GM19467 (cell line): ENCODE measurements around the gene NXPE1.
"Not testable (repeated sequence)": the region's sequence is repeated elsewhere in the genome, so short reads cannot be mapped to it uniquely, and the experiment has no call there.

ENCODE experiments used
- ATAC-seq: cut with Tn5 transposase; IDR thresholded peaks from one replicate; pipeline ENCODE4 v1.9.1; 2021; ENCODE audit warnings: mild to moderate bottlenecking, moderate library complexity; ENCODE audit not compliant: unreplicated experiment

Gene NXPE1

DNA sequence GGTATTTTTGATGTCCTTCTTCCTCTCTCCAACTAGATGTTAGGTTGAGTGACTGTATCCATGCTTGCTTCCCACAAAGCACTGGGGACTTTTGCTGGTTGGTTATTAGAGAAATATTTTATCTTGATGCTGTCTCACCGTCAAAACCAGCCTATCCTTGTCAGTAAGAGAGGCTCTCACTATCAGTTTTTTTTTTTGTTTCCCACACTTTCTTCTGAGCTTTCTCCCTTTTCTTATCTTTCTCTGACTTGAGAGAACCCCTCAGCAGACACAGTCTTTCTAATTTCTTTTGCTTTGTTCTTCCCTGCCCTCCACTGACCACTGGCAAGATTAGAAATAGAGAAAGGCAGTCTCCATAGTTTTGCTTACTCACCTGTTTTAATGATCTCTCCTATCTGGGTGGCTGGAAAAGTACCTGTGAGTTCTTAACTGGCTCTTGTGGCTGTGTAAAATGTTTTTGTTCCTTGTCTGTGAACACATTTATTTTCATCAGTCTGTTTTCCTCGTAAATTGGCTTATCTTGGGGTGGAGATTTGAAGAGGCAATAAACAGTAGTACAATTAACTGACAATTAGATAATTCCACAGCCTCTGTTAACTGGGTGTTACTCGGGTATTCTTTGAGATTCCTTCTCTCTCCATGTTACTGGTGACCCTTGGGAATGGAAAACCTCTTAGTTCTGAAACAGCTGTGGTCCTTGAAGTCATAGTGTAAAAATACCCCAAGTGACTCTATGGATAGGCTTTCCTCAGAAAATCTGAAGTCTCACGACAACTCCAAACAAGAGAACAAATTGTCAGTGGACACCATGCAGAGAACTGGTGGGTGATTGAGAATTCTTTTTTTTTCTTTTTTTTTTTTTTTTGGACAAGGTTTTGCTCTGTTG, at the start of gene NXPE1:
Gene NXPE1 (minus strand): TSS at position 457 of the 886 bp plus-strand sequence. CDS start 8,680 bp downstream, outside the sequence.
- ATAC-seq = no peak

DNA sequence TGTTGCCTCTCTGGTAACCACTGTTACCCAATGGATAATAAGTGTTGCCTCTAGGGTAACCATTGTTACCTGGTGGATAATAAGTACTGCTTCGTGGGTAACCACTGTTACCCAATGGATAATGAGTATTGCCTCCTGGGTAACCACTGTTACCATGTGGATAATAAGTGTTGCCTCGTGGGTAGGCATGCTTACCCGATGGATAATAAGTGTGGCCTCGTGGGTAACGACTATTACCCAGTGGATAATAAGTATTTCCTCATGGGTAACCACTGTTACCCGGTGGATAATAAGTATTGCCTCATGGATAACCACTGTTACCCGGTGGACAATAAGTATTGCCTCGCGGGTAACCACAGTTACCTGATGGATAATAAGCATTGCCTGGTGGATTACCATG, 49.7 kb upstream of the NXPE1 start:
- no peak for ATAC-seq

DNA sequence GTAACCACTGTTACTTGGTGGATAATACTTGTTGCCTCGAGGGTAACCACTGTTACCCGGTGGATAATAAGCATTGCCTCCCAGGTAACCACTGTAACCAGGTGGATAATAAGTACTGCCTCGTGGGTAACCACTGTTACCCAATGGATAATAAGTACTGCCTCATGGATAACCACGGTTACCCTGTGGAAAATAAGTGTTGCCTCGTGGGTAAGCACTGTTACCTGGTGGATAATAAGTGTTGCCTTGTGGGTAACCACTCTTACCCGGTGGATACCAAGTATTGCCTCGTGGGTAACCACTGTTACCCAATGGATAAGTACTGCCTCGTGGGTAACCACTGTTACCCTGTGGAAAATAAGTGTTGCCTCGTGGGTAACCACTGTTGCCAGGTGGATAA, 48.9 kb upstream of the NXPE1 start:
- not testable (repeated sequence) for ATAC-seq

DNA sequence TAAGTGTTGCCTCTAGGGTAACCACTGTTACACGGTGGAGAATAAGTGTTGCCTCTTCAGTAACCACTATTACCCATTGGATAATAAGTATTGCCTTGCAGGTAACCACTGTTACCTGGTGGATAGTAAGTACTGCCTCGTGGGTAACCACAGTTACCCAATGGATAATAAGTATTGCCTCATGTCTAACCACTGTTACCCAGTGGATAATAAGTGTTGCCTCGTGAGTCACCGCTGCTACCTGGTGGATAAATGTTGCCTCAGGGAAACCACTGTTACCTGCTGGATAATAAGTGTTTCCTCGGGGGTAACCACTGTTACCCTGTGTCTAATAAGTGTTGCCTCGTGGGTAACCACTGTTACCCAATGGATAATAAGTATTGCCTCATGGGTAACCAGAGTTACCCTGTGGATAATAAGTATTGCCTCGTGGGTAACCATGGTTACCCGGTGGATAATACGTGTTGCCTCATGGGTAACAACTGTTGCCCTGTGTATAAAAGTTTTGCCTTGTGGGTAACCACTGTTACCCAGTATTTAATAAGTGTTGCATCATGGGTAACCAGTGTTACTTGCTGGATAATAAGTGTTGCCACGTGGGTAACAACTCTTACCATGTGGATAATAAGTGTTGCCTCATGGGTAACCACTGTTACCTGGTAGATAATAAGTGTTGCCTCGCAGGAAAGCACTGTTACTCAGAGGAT, 48.2 kb upstream of the NXPE1 start:
- no peak for ATAC-seq

DNA sequence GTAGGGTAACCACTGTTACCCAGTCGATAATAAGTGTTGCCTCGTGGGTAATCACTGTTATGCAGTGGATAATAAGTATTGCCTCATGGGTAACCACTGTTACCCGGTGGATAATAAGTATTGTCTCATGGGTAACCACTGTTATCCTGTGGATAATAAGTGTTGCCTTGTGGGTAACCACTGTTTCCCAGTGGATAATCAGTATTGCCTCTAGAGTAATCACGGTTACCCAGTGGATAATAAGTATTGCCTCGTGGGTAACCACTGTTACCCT, 47.1 kb upstream of the NXPE1 start:
- ATAC-seq = not testable (repeated sequence)

DNA sequence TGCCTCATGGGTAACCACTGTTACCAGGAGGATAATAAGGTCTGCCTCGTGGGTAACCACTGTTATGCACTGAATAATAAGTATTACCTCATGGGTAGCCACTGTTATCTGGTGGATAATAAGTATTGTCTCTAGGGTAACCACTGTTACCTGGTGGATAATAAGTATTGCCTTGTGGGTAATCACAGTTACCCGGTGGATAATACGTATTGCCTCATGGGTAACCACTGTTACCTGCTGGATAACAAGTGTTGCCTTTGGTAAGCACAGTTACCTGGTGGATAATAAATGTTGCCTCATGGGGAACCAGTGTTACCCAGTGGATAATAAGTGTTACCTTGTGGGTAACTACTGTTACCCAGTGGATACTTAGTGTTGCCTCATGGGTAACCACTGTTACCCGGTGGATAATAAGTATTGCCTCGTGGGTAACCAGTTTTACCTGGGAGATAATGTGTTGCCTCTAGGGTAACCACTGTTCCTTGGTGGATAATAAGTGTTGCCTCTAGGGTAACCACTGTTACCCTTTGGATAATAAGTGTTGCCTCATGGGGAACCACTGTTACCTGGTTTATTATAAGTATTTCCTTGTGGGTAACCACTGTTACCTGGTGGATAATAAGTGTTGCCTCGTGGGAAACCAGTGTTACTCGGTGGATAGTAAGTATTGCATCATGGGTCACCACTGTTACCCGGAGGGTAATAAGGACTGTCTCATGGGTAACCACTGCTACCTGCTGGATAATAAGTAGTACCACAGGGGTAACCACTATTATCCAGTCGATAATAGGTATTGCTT, 46.5 kb upstream of the NXPE1 start:
- no peak for ATAC-seq

DNA sequence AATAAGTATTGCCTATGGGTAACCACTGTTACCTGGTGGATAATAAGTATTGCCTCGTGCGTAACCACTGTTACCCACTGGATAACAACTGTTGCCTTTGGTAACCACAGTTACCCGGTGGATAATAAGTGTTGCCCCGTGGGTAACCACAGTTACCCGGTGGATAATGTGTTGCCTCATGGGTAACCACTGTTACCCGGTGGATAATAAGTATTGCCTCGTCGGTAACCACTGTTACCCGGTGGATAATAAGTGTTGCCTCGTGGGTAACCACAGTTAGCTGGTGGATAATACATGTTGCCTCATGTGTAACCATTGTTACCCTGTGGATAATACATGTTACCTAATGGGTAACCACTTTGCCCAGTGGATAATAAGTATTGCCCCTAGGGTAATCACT, 45.7 kb upstream of the NXPE1 start:
- no peak for ATAC-seq

DNA sequence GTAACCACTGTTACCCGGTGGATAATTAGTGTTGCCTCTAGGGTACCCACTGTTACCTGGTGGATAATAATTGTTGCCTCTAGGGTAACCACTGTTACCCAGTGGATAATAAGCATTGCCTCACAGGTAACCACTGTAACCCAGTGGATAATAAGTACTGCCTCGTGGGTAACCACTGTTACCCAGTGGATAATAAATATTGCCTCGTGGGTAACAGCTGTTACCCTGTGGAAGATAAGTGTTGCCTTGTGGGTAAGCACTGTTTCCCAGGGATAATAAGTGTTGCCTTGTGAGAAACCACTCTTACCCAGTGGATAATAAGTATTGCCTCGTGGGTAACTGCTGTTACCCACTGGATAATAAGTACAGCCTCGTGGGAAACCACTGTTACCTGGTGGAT, 45.2 kb upstream of the NXPE1 start:
- ATAC-seq = no peak

DNA sequence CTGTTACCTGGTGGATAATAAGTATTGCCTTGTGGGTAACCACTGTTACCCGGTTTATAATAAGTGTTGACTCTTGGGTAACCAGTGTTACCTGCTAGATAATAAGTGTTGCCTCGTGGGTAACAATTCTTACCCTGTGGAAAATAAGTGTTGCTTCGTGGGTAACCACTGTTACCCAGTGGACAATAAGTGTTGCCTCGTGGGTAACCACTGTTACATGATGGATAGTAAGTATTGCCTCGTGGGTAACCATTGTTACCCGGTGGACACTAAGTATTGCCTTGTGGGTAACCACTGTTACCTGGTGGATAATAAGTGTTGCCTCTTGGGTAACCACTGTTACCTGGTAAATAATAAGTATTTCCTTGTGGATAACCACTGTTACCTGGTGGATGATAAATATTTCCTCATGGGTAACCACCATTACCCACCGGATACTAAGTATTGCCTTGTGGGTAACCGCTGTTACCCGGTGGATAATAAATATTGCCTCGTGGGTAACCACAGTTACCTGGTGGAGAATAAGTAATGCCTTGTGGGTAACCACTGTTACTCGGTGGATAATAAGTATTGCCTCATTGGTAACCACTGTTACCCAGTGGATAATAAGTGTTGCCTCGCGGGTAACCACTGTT, 44.6 kb upstream of the NXPE1 start:
- ATAC-seq = no peak

DNA sequence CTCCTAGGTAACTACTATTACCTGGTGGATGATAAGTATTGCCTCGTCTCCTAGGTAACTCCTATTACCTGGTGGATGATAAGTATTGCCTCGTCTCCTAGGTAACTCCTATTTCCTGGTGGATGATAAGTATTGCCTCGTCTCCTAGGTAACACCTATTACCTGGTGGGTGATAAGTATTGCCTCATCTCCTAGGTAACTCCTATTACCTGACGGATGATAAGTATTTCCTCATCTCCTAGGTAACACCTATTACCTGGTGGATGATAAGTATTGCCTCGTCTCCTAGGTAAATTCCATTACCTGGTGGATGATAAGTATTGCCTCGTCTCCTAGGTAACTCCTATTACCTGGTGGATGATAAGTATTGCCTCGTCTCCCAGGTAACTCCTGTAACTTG, 43.5 kb upstream of the NXPE1 start:
- not testable (repeated sequence) for ATAC-seq

DNA sequence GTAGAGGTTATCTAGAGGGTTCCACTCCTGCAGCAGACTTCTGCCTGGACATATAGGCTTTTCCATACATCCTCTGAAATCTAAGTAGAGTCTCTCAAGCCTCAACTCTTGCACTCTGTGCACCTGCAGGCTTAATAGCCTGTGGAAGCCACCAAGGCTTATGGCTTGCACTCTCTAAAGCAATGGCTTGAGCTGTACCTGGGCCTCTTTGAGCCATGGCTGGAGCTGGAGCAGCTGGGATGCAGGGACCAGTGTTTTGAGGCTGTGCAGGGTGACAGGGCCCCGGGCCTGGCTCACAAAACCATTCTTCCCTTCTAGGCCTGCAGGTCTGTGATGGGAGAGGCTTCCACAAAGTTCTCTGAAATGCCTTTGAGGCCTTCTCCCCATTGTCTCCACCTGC, 38.8 kb upstream of the NXPE1 start:
- ATAC-seq = no peak

DNA sequence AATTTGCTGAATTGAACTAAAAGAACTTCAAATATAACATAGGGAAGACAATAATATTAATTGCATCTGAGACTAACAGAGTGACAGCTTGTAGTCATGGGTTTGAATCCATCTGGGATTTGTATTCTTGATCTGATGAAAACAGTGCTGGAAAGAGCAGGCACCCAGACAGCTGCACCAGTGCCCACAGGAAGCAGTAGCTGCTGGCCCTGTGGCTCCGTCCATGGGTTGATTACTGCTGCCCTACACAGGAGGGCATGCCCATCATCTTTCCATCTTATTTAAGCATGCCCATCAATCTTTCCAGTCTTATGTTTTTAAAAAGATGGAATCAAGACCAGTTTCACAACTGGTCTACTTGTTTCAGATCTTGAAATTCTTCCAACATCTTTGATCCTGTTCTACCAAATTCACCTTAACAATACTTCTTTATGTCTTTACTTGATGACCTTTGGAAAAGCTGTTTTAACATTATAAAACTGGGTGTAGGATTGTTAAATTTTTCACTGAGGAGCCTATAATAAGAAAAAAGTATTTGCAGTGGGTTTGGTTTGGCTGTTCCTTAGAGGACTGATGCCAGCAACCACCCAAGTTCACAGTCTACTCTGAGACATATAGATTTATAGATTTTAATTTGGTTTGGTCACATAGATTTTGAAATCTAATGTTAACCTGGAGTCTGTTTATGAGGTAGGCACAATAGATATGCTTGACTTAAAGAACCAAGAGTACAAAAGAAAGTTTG, 36.7 kb upstream of the NXPE1 start:
- ATAC-seq = no peak

DNA sequence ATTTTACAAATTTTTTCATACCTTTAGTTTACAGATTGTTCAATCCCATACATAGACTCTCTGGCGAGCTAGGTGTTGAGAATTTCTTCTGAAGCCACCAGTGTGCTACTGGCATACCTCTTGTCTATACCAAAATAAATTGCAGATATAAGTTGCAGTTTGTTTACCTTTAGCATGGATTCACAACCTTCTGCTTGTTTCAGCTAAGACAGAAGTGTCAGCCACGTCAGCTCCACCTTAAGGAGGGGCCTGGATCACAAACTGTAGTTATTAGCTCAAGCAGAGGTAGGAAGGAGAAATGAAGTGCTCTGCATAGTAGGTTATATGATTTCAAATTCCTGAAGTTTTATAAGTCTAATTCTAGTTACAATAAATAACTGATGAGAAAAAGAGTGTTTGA, 35.9 kb upstream of the NXPE1 start, which contains the start of gene NXPE4:
Gene NXPE4 (minus strand): TSS at position 216 of the 400 bp plus-strand sequence. CDS start 1,027 bp downstream, outside the sequence.
- ATAC-seq = no peak

DNA sequence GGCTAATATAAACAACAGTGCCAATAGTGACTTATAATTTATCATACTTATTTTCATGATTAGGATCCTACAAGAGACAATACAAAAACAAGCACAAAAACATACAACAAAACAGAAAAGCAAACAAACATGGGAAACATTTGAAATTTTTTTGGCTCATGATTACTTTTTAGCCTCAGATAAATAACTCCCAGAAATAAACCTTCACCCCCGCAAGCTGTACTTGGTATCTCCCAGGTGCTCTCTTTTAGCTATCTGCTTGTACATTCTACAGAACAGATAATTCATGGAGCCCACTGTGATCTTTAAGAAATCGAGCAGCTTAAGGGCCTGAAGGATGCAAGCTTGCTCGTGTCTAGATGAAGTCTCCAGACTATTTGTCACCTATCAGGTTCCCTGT, 35.0 kb upstream of the NXPE1 start:
- no peak for ATAC-seq

DNA sequence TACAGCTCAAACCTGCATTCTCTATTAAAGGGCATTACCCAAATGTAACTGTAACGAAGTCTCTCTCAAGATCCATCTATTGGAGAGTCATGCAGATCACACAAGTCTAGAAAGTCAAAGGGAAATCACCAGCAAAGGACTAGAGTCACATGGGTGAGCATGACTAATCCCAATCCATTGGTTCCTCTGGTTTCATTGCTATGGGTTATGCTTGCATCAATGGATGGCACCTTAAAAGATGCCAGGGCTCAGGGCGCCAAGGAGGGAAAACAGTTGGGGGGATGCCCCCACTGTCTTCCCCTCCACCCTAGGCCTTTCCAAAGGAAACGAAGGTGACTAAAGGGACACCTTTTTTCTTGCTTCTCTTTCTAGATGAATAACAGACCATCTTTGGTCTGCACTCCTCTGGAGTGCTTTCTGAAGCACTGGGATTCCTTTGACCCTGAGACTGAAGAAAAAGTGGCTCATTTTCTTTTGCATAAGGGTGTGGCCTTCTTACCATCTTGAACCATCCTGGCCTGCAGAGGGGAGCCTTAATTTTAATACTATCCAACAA, 27.8 kb upstream of the NXPE1 start:
- no peak for ATAC-seq

DNA sequence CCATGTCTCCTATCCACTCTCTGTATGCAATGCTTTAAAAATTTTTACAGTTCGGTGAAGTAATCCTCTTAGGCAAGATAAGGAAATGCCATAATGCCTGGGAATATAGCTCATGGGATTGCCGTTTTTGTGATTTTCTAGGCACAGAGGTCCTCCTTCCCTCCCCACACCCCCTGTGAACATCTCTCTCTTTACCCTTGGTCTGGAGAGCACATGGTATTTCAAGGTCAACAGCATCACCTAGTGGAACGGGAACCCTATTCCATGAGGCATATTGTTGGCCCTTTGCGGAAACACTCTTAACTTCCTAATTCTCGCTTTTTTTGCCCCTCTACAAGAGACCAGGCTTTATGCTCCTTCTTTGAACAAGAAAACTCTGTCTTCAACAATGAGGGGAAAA, 27.1 kb upstream of the NXPE1 start:
- no peak for ATAC-seq

DNA sequence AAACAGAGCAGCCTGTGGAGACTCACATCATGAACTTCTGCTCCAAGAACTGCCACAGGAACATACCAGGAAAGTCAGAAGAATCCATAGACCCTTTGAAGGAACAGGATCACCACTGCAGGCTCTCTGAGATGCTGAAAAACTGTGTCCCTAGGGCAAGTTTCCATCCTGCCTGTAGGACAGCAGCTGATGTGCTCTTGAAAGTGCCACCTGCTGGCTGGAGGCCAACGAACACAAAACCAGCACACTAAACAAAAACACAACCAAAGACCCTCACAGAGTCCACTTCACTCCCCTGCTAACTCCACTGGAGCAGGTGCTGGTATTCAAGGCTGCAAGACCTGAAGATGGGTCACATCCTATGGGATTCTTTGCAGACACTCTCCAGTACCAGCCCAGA, 12.0 kb upstream of the NXPE1 start:
- no peak for ATAC-seq

DNA sequence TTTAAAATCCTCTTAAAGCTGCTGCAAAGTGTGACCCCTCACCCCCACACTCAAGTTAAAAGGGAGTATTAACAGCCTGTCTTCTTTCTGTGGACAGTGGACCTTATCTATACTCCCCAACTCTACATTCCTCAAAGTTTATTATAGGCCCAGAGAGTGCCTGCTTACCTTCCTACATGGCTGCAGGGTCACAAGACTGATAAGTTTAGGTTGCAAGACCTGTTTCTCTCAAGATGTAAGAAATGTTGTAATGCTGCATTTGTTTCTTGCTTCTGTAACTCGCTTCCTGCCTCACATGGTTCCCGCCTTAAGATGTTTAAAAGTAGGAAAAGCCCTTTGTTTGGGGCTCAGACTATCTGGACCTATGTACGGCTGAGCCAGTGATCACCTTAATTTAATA, 10.1 kb upstream of the NXPE1 start:
- no peak for ATAC-seq

DNA sequence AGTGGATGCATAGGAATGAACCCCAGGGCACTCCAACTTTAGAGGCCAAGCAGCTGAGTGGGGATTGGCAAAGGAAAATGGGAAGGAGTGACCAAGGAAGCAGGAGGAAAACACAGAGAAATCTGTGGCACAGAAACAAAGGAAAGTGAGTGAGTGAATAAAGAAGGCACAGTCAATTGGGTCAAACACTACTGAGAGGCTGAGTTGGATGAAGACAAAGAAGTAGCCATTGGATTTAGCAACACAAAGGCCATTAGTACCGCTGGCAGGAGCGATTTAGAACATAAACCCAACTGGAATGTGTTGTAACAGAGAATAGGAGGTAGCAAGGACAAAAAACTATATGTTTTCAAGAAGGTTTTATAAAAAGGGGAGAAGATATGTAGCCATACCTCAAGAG, 6.6 kb upstream of the NXPE1 start:
- no peak for ATAC-seq

DNA sequence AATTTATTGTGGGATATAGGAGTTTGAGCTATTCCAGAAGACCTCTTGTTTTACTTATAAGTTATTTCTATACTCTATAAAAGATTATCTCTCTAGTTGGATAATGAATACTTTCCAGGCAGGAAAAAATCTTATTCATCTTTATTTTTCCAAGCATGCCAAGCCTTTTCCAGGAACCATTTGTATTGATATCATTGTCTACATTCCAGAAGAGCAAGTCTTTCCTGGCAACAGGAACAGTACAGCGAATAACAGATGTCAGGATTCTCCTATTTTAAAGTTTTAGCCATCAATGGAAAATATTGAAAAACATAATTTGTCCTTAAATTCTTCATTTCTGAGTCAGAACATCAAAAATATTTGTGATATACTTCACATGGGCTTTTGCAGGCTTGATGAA, 5.2 kb upstream of the NXPE1 start:
- ATAC-seq = no peak
